ENCODE measurements around the gene ADAMTS16. TPM values are rescaled to one million over a fixed set of nuclear protein-coding genes. Genes with fewer than 3 reads are reported as not detected.
A peak's percentile ranks its signal among the peaks of the same experiment; 100 is the strongest.

ADAMTS16 gene
- polyA plus RNA-seq, 3 donors: not detected

- Histone ChIP-seq H3K27ac (ENCODE audit: low read depth in 1 of 2, low read length in 2 of 2) (no peak overlapping the region), H2AFZ (ENCODE audit: insufficient read depth, low read depth, low read length, poor library complexity, severe bottlenecking) (no peak overlapping the region), H3K27me3 (ENCODE audit: control insufficient read depth in 2 of 2, insufficient read depth in 2 of 2, low read length in 2 of 2) (no peaks in the 10 kb centered on the region), H3K9ac (ENCODE audit: insufficient read depth, low read length, poor library complexity, severe bottlenecking) (no peak overlapping the region), H3K9me3 (replicated peaks in 1 of 2; ENCODE audit: control insufficient read depth in 1 of 2, insufficient read depth in 1 of 2, low read length in 2 of 2) (peaks cover 21 to 34% of the 10 kb centered on the region in 2 donors), H3K36me3 (replicated peaks in 1 of 2; ENCODE audit: control insufficient read depth in 1 of 2, insufficient read depth in 2 of 2, low read length in 2 of 2) (no peaks in the 10 kb centered on the region), H3K4me1 (ENCODE audit: control insufficient read depth in 1 of 2, insufficient read depth in 2 of 2, low read length in 2 of 2) (no peaks in the 10 kb centered on the region), H3K4me2 (replicated peaks; ENCODE audit: extremely low read depth, low read length, poor library complexity, severe bottlenecking) (no peak overlapping the region), H3K4me3 (replicated peaks in 1 of 3; ENCODE audit: low read depth in 2 of 3, low read length in 3 of 3) (no peak overlapping the region), H3K79me2 (ENCODE audit: insufficient read depth, low read length) (no peaks in the 10 kb centered on the region), H4K20me1 (ENCODE audit: insufficient read depth, low read length) (no peaks in the 10 kb centered on the region)
- intact Hi-C loops (cut with micrococcal nuclease): no loop called here
- Mint-ChIP-seq H3K4me3 (no peak overlapping the region), H3K9me3 (peaks cover 15 to 36% (median 21%) of the 10 kb centered on the region in 7 donors), H3K27ac (no peak overlapping the region), H3K27me3 (ENCODE audit: low read depth in 3 of 3) (no peaks in the 10 kb centered on the region), H3K4me1 (no peaks in the 10 kb centered on the region), H3K36me3 (no peaks in the 10 kb centered on the region)
- DNase-seq: no peak
- no peak for TF ChIP-seq CTCF (IDR thresholded peaks at IDR 0.05)
- WGBS (ENCODE audit: insufficient coverage): 92% methylated on average over 11 of the region's 13 CpGs
Observed at GRCh38 chr5:5298841-5299541, 158.9 kb downstream of the ADAMTS16 start.

GRCh38 chr5:5301176-5301575 is 161.0 kb downstream of the ADAMTS16 start:
- Histone ChIP-seq H2AFZ (ENCODE audit: insufficient read depth, low read depth, low read length, poor library complexity, severe bottlenecking) (no peak overlapping the region), H3K27ac (ENCODE audit: low read depth in 1 of 2, low read length in 2 of 2) (no peak overlapping the region), H3K36me3 (replicated peaks in 1 of 2; ENCODE audit: control insufficient read depth in 1 of 2, insufficient read depth in 2 of 2, low read length in 2 of 2) (no peaks in the 10 kb centered on the region), H3K4me1 (ENCODE audit: control insufficient read depth in 1 of 2, insufficient read depth in 2 of 2, low read length in 2 of 2) (no peaks in the 10 kb centered on the region), H3K4me3 (replicated peaks in 1 of 3; ENCODE audit: low read depth in 2 of 3, low read length in 3 of 3) (no peak overlapping the region), H4K20me1 (ENCODE audit: insufficient read depth, low read length) (no peaks in the 10 kb centered on the region), H3K79me2 (ENCODE audit: insufficient read depth, low read length) (no peaks in the 10 kb centered on the region), H3K9me3 (replicated peaks in 1 of 2; ENCODE audit: control insufficient read depth in 1 of 2, insufficient read depth in 1 of 2, low read length in 2 of 2) (peaks cover 21 to 37% of the 10 kb centered on the region in 2 donors), H3K4me2 (replicated peaks; ENCODE audit: extremely low read depth, low read length, poor library complexity, severe bottlenecking) (no peak overlapping the region), H3K27me3 (ENCODE audit: control insufficient read depth in 2 of 2, insufficient read depth in 2 of 2, low read length in 2 of 2) (no peaks in the 10 kb centered on the region), H3K9ac (ENCODE audit: insufficient read depth, low read length, poor library complexity, severe bottlenecking) (no peak overlapping the region)
- intact Hi-C loops (cut with micrococcal nuclease): no loop called here
- TF ChIP-seq CTCF (IDR thresholded peaks at IDR 0.05): no peak
- no peaks in the 10 kb centered on the region for H3K4me1 Mint-ChIP-seq
- no peaks in the 10 kb centered on the region for H3K27me3 Mint-ChIP-seq (ENCODE audit: low read depth in 3 of 3)
- whole genome bisulfite sequencing (ENCODE audit: insufficient coverage): 100% methylated on average over 2 of the region's 3 CpGs
- H3K27ac Mint-ChIP-seq: peak overlapping the region in 1 of 7 donors; percentile 35
- no peak for DNase-seq
- no peak overlapping the region for H3K4me3 Mint-ChIP-seq
- H3K9me3 Mint-ChIP-seq: peaks cover 13 to 32% (median 20%) of the 10 kb centered on the region in 7 donors
- no peaks in the 10 kb centered on the region for H3K36me3 Mint-ChIP-seq
